Breast epithelium (tissue), 4 donors: ENCODE data around the gene ADCY6. TPM values are rescaled to one million over a fixed set of nuclear protein-coding genes. Genes with fewer than 3 reads are reported as not detected.
A peak's percentile ranks its signal among the peaks of the same experiment; 100 is the strongest.

Source experiments
- DNase-seq, 2 donors: peaks; one replicate each; pipeline ENCODE4 v3.0.0-alpha.2; 2019; ENCODE audit warnings: low spot score in 2 of 2
- H3K27ac ChIP-seq, 2 donors: fragments of 200-600 bp; sonication (generic) in 1 of 2; one replicate each; pipeline ENCODE4 v1.5.1; 2016 to 2019; ENCODE audit warnings: mild to moderate bottlenecking in 1 of 2
- H3K27me3 ChIP-seq, 2 donors: fragments of 200-600 bp; sonication (generic) in 1 of 2; one replicate each; pipeline versions ENCODE4 v1.5.1 to v1.6.0; 2017 to 2019; ENCODE audit warnings: control low read depth in 1 of 2, mild to moderate bottlenecking in 1 of 2
- H3K36me3 ChIP-seq: fragments of 200-600 bp; one replicate; pipeline ENCODE4 v1.5.1; 2019
- H3K4me1 ChIP-seq, 2 donors: fragments of 200-600 bp; sonication (generic); one replicate each; pipeline ENCODE4 v1.5.1; 2016 to 2019; ENCODE audit warnings: control low read depth in 1 of 2
- H3K4me3 ChIP-seq, 3 donors: fragments of 200-600 bp; sonication (generic); 1 replicate in 2 of 3; 2 replicates in 1 of 3; pipeline ENCODE4 v1.5.1; 2016 to 2019; ENCODE audit warnings: mild to moderate bottlenecking in 3 of 3, moderate library complexity in 2 of 3
- H3K9me3 ChIP-seq, 2 donors: fragments of 200-600 bp; sonication (generic) in 1 of 2; one replicate each; pipeline ENCODE4 v1.5.1; 2016 to 2019; ENCODE audit warnings: control low read depth in 1 of 2
- POLR2A ChIP-seq: fragments of 450-650 bp; IDR thresholded peaks from one replicate; pipeline ENCODE4 v1.6.1; 2016; ENCODE audit warnings: antibody characterized with exemption, mild to moderate bottlenecking, moderate library complexity
- POLR2AphosphoS5 ChIP-seq, 3 donors: sonication (generic); formaldehyde crosslinking; IDR thresholded peaks; one replicate each; pipeline ENCODE4 v1.6.1; 2017; ENCODE audit warnings: antibody characterized with exemption in 3 of 3
- intact Hi-C: fragments of 100-400 bp; cut with DNase I; formaldehyde crosslinking; loops from one replicate; pipeline ENCODE4 v1.15.1; 2023; ENCODE audit warnings: low total_unique reads
- total RNA-seq, 3 donors: library from RNA; depleted of rRNA; stranded (reverse); fragments of >200 nt; gene quantifications; one replicate each; pipeline ENCODE4 v1.1.0, GENCODE V29; 2016
- TF ChIP-seq, protein P1 (sequence below), 3 donors: fragments of 450-650 bp; IDR thresholded peaks; one replicate each; pipeline ENCODE4 v1.5.1; 2016 to 2017; ENCODE audit warnings: antibody characterized with exemption in 3 of 3, mild to moderate bottlenecking in 3 of 3, moderate library complexity in 3 of 3

ADCY6 gene
- total RNA-seq, 3 donors from 2014 or later, result 42.0 to 61.4 (median 46.7) TPM

DNA sequence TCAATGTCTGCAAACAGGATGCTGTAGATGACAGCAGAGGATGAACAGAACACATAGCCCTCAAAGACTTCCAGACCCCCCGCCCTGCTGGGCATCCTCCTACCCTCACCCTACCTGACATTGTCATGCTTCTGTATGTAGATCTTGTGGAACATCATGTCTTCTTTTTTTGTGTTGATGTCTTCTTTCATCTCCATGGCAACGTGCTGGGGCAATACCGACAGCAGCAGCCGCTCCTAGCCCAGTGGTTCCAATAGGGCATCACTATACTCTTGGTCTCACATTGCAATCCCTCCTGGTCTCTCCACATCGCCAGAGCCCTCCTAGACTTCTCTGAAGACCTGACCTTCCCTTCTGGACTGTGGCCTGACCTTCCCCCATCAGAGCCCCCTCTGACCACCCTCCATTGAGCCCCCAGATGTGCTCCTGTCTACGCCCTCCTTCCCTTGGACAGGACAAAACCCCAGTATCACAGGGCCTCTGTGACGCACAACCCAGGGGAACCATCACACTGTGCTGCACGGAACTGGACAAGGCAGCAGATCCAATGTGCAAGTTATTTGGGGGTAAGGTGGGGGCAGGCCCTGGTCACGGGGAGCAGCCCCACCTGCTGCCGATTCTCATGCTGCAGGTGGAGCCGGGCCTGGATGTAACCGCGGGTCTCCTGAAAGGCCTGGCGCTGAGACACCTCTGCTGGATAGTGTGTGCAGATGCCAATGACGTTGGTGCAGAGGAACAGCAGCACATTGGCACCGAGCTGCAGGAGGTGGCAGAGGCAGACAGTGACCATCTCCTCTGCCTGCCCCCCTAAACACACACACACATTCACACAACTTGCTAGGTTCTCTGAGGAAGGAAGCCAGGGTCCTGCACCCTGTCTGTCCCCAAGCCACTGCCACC lies 11.1 kb downstream of the ADCY6 start:
- Histone ChIP-seq H3K4me1 (peaks cover 0 to 16% of the 10 kb centered on the region in 2 donors), H3K27ac (no peak overlapping the region)

DNA sequence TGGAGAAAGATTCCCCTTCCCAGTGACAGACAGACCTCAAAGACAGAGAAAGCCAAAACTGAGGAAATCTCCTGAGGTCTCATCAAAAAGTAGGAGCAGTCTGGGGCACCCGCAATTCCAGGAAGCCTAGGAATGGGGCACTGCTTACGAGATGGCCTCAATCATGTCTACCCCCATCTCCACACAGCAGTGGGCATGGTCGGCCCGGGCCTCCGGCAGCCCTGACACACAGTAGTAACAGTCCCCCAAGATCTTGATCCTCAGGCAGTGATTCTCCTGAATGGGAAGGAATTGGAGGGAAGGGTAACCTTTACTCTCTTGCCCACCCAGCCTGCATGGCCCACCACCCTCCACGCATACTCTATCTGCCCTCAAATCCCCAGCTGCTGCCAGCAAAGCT lies 11.9 kb downstream of the ADCY6 start:
- TF ChIP-seq, protein P1, sequence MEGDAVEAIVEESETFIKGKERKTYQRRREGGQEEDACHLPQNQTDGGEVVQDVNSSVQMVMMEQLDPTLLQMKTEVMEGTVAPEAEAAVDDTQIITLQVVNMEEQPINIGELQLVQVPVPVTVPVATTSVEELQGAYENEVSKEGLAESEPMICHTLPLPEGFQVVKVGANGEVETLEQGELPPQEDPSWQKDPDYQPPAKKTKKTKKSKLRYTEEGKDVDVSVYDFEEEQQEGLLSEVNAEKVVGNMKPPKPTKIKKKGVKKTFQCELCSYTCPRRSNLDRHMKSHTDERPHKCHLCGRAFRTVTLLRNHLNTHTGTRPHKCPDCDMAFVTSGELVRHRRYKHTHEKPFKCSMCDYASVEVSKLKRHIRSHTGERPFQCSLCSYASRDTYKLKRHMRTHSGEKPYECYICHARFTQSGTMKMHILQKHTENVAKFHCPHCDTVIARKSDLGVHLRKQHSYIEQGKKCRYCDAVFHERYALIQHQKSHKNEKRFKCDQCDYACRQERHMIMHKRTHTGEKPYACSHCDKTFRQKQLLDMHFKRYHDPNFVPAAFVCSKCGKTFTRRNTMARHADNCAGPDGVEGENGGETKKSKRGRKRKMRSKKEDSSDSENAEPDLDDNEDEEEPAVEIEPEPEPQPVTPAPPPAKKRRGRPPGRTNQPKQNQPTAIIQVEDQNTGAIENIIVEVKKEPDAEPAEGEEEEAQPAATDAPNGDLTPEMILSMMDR (IDR thresholded peaks at IDR 0.05), result no peak
- Histone ChIP-seq H3K36me3 (no peaks in the 10 kb centered on the region), H3K27ac (no peak overlapping the region), H3K4me1 (peaks cover 0 to 14% of the 10 kb centered on the region in 2 donors), H3K27me3 (no peaks in the 10 kb centered on the region), H3K9me3 (no peaks in the 10 kb centered on the region), H3K4me3 (no peak overlapping the region)
- no peak for DNase-seq
- intact Hi-C loops, result no loop called here

More for the DNA sequence above, 11.1 kb downstream of the ADCY6 start:
- Histone ChIP-seq H3K27me3 (no peaks in the 10 kb centered on the region), H3K4me3 (no peak overlapping the region), H3K9me3 (no peaks in the 10 kb centered on the region), H3K36me3 (no peaks in the 10 kb centered on the region)
- intact Hi-C loops, result no loop called here
- no peak for TF ChIP-seq POLR2A
- TF ChIP-seq, protein P1 (IDR thresholded peaks at IDR 0.05), result no peak
- DNase-seq, result no peak

- peaks cover 0 to 10% of the 10 kb centered on the region in 2 donors for H3K4me1 ChIP-seq
- H3K4me3 ChIP-seq, result no peak overlapping the region
- no peaks in the 10 kb centered on the region for H3K9me3 ChIP-seq
- no peaks in the 10 kb centered on the region for H3K36me3 ChIP-seq
- intact Hi-C loops, result no loop called here
- H3K27ac ChIP-seq, result no peak overlapping the region
- no peak for DNase-seq
- H3K27me3 ChIP-seq, result no peaks in the 10 kb centered on the region
- TF ChIP-seq POLR2AphosphoS5 (IDR thresholded peaks at IDR 0.05), result no peak
- TF ChIP-seq, protein P1 (IDR thresholded peaks at IDR 0.05), result no peak
Observed at GRCh38 chr12:48775991-48776649, 12.8 kb downstream of the ADCY6 start.

DNA sequence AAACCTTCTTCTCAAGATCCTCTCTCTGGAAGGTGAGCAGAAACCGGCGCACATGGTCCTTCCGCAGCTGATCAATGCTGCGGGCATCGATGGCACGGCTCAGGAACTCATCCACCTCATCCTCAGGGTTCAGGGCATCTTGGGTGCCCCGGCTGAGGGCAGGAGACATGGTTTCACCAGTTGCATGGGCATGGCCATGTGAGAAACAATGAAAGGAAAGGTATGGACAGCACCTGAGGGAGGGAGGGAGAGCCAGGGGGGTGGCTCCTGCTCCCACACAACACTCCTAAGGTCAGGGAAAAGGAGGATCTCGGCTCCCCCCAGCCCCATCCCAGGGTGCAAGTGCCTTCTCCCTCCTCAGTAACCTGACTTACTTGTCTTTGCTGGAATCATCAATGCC lies 13.6 kb downstream of the ADCY6 start:
- DNase-seq, result no peak
- H3K4me3 ChIP-seq, result no peak overlapping the region
- no peak overlapping the region for H3K27ac ChIP-seq
- peaks cover 4% of the 10 kb centered on the region for H3K36me3 ChIP-seq
- no peaks in the 10 kb centered on the region for H3K9me3 ChIP-seq
- TF ChIP-seq POLR2A (no peak), POLR2AphosphoS5 (IDR thresholded peaks at IDR 0.05) (no peak)
- TF ChIP-seq, protein P1 (IDR thresholded peaks at IDR 0.05), result no peak
- intact Hi-C loops, result no loop called here
- H3K4me1 ChIP-seq, result peaks cover 0 to 4% of the 10 kb centered on the region in 2 donors
- no peaks in the 10 kb centered on the region for H3K27me3 ChIP-seq

- no peaks in the 10 kb centered on the region for H3K4me1 ChIP-seq
- H3K36me3 ChIP-seq, result peaks cover 4% of the 10 kb centered on the region
- intact Hi-C loops, result no loop called here
- no peak overlapping the region for H3K4me3 ChIP-seq
- no peak for TF ChIP-seq POLR2AphosphoS5 (IDR thresholded peaks at IDR 0.05)
- no peak for TF ChIP-seq POLR2A
- TF ChIP-seq, protein P1 (IDR thresholded peaks at IDR 0.05), result no peak
- peak overlapping the region in 1 of 2 donors; percentile 25 for H3K27ac ChIP-seq
- no peaks in the 10 kb centered on the region for H3K9me3 ChIP-seq
- no peaks in the 10 kb centered on the region for H3K27me3 ChIP-seq
- no peak for DNase-seq
Observed at GRCh38 chr12:48774516-48774915, 14.4 kb downstream of the ADCY6 start.
